Thyroid gland (tissue), 4 donors: Measurements from ENCODE around the gene MRAP.
"Not testable (repeated sequence)": the region's sequence is repeated elsewhere in the genome, so short reads cannot be mapped to it uniquely, and the experiment has no call there.

Experiments used
- CTCF ChIP-seq, 6 experiments: fragments of 200-600 bp in 3 of 6; fragments of 450-650 bp in 3 of 6; sonication (generic) in 3 of 6; IDR thresholded peaks; one replicate each; pipeline ENCODE4 v1.5.1; 2016 to 2019; ENCODE audit warnings: antibody characterized with exemption in 6 of 6, mild to moderate bottlenecking in 2 of 6, inconsistent platforms in 1 of 6, moderate library complexity in 1 of 6
- POLR2A ChIP-seq, 2 donors: fragments of 450-650 bp; IDR thresholded peaks; one replicate each; pipeline ENCODE4 v1.6.1; 2017; ENCODE audit warnings: antibody characterized with exemption in 2 of 2, mild to moderate bottlenecking in 2 of 2, moderate library complexity in 1 of 2

GRCh38 chr21:32265321-32265720 lies 33.3 kb upstream of the MRAP start:
- TF ChIP-seq CTCF, POLR2A (IDR thresholded peaks at IDR 0.05): not testable (repeated sequence)
